NT2/D1 (cell line): ENCODE data around the gene SERAC1.
"Not testable (repeated sequence)": the region's sequence is repeated elsewhere in the genome, so short reads cannot be mapped to it uniquely, and the experiment has no call there.

Source experiments
- DNase-seq: peaks from one replicate; pipeline ENCODE4 v3.0.0-alpha.2; 2011; ENCODE audit warnings: low read depth, low spot score
- H3K27me3 ChIP-seq: 2 replicates; pipeline ENCODE4 v1.6.0; 2011; ENCODE audit warnings: mild to moderate bottlenecking; ENCODE audit not compliant: insufficient read length, insufficient read depth
- H3K36me3 ChIP-seq: 2 replicates; pipeline ENCODE4 v1.6.1; 2011; ENCODE audit warnings: mild to moderate bottlenecking, low read length, mixed read lengths; ENCODE audit not compliant: insufficient read depth, insufficient read length
- H3K4me1 ChIP-seq: 2 replicates; pipeline ENCODE4 v1.5.1; 2011; ENCODE audit not compliant: insufficient read depth, insufficient read length
- H3K4me3 ChIP-seq: 2 replicates; pipeline ENCODE4 v1.5.1; 2011; ENCODE audit warnings: low read depth; ENCODE audit not compliant: insufficient read length
- H3K9ac ChIP-seq: 2 replicates; pipeline ENCODE4 v1.6.0; 2011; ENCODE audit warnings: low read depth; ENCODE audit not compliant: insufficient read length
- H3K9me3 ChIP-seq: 2 replicates; pipeline ENCODE4 v1.5.1; 2011; ENCODE audit warnings: mild to moderate bottlenecking, low read length; ENCODE audit not compliant: insufficient read depth
- SUZ12 ChIP-seq: IDR thresholded peaks from 2 replicates; pipeline ENCODE4 v1.6.1; 2011; ENCODE audit not compliant: insufficient read length, insufficient read depth; ENCODE audit errors: extremely low read depth
- YY1 ChIP-seq: IDR thresholded peaks from 2 replicates; pipeline ENCODE4 v1.6.1; 2011; ENCODE audit not compliant: insufficient read length, insufficient read depth
- ZNF274 ChIP-seq: IDR thresholded peaks from 2 replicates; pipeline ENCODE4 v1.6.1; 2011; ENCODE audit warnings: mild to moderate bottlenecking, low read depth, low read length

The SERAC1 gene

GRCh38 chr6:158158123-158158522 is 9.9 kb downstream of the SERAC1 start:
- H3K9ac ChIP-seq: no peak overlapping the region
- no peak for DNase-seq
- no peaks in the 10 kb centered on the region for H3K36me3 ChIP-seq
- no peak overlapping the region for H3K4me3 ChIP-seq
- no peaks in the 10 kb centered on the region for H3K4me1 ChIP-seq
- no peaks in the 10 kb centered on the region for H3K9me3 ChIP-seq
- TF ChIP-seq YY1 (no peak), SUZ12 (no peak), ZNF274 (no peak)
- H3K27me3 ChIP-seq: no peaks in the 10 kb centered on the region

GRCh38 chr6:158157064-158157764 is 10.8 kb downstream of the SERAC1 start:
- no peaks in the 10 kb centered on the region for H3K36me3 ChIP-seq
- no peaks in the 10 kb centered on the region for H3K27me3 ChIP-seq

GRCh38 chr6:158154816-158155215 is 13.2 kb downstream of the SERAC1 start:
- Histone ChIP-seq H3K36me3 (no peaks in the 10 kb centered on the region), H3K4me1 (no peaks in the 10 kb centered on the region), H3K9me3 (no peaks in the 10 kb centered on the region), H3K9ac (no peak overlapping the region), H3K27me3 (no peaks in the 10 kb centered on the region), H3K4me3 (no peak overlapping the region)
- TF ChIP-seq ZNF274: no peak
- TF ChIP-seq SUZ12: no peak
- no peak for TF ChIP-seq YY1
- DNase-seq: no peak

More at GRCh38 chr6:158157064-158157764, 10.8 kb downstream of the SERAC1 start:
- no peaks in the 10 kb centered on the region for H3K9me3 ChIP-seq
- no peak overlapping the region for H3K4me3 ChIP-seq
- H3K4me1 ChIP-seq: no peaks in the 10 kb centered on the region
- no peak for TF ChIP-seq SUZ12
- no peak for TF ChIP-seq ZNF274
- no peak for TF ChIP-seq YY1
- H3K9ac ChIP-seq: no peak overlapping the region
- DNase-seq: no peak

- TF ChIP-seq SUZ12 (no peak), YY1 (no peak), ZNF274 (no peak)
Observed at GRCh38 chr6:158153576-158153975, 14.5 kb downstream of the SERAC1 start.

GRCh38 chr6:158152659-158153058 is 15.4 kb downstream of the SERAC1 start:
- Histone ChIP-seq H3K4me3 (no peak overlapping the region), H3K9me3 (no peaks in the 10 kb centered on the region), H3K4me1 (no peaks in the 10 kb centered on the region), H3K36me3 (no peaks in the 10 kb centered on the region), H3K27me3 (no peaks in the 10 kb centered on the region), H3K9ac (no peak overlapping the region)
- DNase-seq: no peak
- no peak for TF ChIP-seq ZNF274
- TF ChIP-seq YY1: no peak
- no peak for TF ChIP-seq SUZ12

More at GRCh38 chr6:158153576-158153975, 14.5 kb downstream of the SERAC1 start:
- no peak overlapping the region for H3K9ac ChIP-seq
- H3K4me3 ChIP-seq: no peak overlapping the region
- H3K4me1 ChIP-seq: no peaks in the 10 kb centered on the region
- no peaks in the 10 kb centered on the region for H3K9me3 ChIP-seq
- no peaks in the 10 kb centered on the region for H3K36me3 ChIP-seq
- H3K27me3 ChIP-seq: no peaks in the 10 kb centered on the region
- no peak for DNase-seq

- H3K27me3 ChIP-seq, H3K36me3 ChIP-seq, H3K4me1 ChIP-seq, H3K4me3 ChIP-seq, DNase-seq, H3K9ac ChIP-seq, H3K9me3 ChIP-seq: not testable (repeated sequence)
Observed at GRCh38 chr6:158152025-158152424, 16.0 kb downstream of the SERAC1 start.

- Histone ChIP-seq H3K9ac (no peak overlapping the region), H3K27me3 (no peaks in the 10 kb centered on the region), H3K9me3 (no peaks in the 10 kb centered on the region), H3K36me3 (peaks cover 3% of the 10 kb centered on the region), H3K4me1 (no peaks in the 10 kb centered on the region), H3K4me3 (no peak overlapping the region)
- TF ChIP-seq ZNF274 (no peak), SUZ12 (no peak), YY1 (no peak)
- no peak for DNase-seq
Observed at GRCh38 chr6:158150701-158151100, 17.4 kb downstream of the SERAC1 start.
